Measurements from ENCODE around the gene SH3RF3.
A peak's percentile ranks its signal among the peaks of the same experiment; 100 is the strongest.

The SH3RF3 gene

GRCh38 chr2:109342256-109342850 is 213.3 kb downstream of the SH3RF3 start:
- DNase-seq = no peak

DNA sequence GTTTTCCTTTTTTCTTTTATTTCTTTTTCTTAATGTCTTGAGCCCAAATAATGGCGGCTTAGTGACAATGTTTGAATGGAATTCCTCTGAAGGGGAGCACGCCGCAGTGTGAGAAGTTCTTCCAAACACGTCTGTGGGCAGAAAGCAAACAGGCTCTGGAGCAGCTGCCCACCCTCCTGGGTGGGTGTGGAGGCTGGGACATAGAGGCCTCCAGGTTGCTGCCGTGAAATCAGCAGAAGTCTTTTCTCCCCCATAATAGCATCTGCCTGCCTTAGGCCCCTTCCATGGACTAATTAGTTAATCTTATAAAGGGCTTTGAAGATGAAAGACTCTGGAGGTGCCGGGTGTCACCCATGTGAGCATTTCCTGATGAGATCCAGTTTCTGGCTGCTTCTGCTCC is 213.9 kb downstream of the SH3RF3 start:
- no peak for DNase-seq

DNA sequence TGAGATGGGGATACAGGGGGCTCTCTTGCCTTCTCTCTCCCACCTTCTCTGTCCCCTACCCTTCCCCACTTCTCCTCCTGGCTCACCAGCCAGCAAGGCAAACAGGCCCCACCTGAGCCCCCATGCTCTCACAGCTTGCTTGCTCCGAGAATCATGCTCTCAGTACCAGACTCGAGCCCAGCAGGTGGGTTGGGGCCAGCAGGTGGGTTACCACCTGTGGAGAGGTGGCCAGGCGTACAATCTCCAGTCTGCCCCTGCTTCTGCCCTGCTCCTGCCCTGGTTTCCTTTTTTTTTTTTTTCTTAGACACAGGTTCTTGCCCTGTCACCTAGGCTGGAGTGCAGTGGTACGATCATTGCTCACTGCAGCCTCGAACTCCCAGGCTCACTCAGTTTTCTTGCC is 214.5 kb downstream of the SH3RF3 start:
- no peak for DNase-seq

GRCh38 chr2:109344270-109344805 is 215.3 kb downstream of the SH3RF3 start:
- no peak for DNase-seq

DNA sequence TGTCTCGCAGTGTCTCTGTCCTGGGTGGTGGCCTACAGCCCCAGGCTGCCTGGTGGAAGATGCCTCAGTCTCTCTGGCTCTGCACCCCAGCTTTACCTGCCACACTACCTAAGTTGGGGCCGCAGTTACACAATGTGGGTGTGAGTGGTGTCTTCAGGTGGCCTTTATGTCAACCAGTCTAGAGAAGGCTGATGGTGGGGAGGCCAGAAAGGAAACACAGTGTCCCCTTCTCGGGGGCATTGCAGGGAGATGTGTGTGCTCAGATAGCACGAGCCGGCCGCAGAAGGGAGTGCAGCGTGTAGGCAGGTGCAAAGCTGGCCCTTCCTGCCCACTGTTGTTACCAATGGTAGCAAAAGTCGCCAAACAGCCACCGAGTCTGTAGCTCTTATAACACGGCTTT is 216.1 kb downstream of the SH3RF3 start:
- DNase-seq = no peak

DNA sequence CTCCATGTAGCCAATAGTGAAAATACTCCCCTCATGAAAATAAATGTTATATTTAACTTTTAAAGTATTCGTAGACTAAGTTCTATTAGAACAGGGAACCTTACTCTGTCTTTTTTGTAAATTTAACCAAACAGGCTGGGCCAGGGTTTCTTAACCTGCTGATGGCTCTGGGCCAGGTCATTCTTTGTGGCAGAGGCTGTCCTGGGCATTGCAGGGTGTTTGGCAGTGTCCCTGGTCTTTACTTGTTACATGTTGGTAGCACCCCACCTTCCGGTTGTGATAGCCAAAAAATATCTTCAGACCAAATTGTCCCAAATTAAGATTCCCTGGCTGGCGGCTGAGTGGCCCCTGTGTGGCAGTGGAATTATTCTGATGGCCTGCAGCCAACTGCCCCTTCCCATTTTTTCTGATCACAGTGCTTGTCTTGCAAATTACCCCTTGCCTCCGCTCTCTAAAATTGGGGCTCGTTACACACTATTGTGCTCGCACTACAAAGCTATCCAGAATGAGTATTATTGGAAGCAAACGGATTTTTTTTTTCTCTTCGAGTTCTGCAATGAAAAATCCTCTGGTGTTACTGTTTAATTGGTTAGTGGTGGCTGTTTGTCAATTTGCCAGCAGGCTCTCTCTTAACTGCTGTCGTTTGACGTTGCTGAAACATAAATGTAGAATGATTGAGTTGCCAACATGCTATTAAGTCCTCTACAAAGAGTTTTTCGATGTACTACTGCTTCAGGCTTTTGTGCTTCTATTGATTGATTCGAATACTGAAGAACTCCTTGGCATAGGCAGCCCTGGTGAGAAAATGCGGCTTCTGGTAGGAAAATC is 216.9 kb downstream of the SH3RF3 start:
- DNase-seq = no peak

GRCh38 chr2:109346601-109347228 is 217.7 kb downstream of the SH3RF3 start:
- DNase-seq = no peak

DNA sequence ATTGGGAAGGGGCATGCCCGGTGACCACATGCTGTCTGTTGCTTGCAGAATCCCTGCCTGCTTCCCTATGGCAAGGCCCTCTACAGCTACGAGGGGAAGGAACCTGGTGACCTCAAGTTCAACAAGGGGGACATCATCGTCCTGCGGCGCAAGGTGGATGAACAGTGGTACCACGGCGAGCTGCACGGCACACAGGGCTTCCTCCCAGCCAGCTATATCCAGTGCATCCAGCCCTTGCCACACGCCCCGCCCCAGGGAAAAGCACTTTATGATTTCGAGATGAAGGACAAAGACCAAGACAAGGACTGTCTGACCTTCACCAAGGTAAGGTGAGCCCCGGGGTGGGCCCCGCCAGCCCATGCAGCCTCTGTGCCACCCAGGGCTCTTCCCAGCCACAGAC is 218.6 kb downstream of the SH3RF3 start:
- no peak for DNase-seq

DNA sequence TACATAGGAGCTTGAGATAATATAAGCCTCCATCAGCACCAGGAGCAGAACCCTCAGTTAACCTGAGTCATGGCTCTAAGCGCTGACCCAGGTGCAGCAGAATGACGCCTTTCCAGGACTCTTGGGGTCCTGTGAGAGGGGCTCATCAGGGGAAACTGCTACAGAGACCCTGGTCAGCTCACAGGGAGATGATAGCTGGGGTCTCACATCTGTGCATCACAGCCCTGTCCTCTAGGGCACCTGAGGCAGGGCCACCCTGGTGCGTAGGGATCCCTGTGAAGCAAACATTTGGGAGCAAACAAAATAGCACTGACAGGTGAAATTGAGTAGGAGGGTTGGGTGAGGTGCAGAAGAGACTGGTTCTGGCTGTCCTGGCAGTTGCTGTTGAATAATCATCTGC is 219.2 kb downstream of the SH3RF3 start:
- no peak for DNase-seq

DNA sequence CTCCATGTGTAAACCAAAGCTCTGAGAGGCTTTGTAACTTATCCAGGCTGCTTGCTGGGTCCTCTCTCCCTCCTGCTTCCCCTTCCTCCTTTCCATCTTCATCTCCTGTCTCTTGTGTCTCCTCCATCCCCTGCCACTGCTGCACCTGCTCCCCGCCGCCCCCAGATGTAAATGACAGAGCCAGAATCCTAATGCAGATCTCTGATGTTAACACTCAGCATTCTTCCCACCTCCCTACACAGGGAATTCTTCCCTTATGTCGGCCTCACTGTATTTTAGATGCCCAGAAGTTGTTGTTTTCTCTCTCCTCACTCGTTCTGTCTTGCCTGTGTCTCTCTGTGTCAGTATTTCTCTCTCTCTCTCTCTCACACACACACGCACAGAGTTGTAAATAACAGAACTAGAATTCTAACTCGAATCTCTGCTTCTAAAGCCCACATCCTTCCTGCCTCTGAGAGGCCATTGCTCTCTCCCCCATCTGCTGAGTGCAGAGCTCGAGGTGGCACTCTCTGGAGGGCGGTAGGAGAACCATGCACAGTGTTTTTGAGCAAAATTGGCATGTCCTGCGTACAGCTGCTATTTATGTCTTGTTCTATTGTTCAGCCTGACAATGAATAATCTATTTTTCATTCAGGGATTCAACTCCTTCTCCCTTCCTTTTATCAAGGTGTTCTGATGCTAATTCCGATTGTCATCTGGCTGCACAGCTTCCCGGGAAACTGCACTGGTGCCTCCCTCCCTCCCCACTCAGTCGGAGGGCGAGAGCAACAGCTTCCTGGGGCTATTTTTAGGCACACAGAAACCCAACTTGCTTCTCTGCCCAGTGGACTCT is 219.9 kb downstream of the SH3RF3 start:
- no peak for DNase-seq

DNA sequence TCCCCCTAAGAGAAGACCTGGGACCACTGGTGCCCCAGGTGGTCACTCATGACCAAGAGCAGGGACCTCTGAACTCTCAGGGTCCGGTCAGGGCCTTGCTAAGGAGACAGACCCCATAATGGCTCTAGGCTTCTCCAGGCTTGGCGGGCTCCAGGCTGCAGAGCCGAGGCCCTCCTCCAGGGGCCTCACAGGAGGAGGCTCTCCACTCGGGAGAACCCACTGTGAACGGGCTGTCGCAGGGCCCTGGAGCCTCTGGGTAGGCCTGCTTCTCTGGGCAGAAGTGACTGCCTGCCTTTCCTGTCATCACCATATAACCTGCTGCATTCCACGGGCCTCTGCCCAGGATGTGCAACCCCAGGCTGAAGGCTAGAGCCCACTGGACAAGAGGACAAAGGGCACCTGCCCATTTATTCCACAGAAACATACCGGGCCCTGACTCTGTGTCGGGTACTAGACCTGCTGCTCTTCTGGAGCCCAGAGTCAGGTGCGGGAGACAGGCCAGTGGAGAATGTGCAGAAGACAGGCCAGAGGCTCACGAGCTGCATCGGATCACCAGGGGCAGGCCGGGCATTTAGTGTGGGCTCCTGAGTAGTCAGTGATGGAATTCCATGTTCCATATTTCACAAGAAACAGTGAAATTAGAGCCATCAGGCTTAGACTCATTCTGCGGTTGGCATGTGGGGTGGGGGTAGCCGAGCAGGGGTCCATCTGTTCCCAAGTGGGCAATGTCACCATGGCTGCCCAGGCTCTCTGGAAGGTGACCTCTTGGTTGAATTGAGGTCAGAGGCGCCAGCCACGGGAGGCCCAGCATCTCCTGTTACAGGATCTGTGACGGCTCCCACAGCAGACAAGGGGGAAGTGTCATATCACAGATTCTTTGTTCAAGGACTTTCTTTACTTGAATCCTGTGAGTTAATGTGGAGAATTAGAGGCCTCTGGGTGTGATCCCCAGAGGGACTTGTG is 220.8 kb downstream of the SH3RF3 start:
- no peak for DNase-seq

DNA sequence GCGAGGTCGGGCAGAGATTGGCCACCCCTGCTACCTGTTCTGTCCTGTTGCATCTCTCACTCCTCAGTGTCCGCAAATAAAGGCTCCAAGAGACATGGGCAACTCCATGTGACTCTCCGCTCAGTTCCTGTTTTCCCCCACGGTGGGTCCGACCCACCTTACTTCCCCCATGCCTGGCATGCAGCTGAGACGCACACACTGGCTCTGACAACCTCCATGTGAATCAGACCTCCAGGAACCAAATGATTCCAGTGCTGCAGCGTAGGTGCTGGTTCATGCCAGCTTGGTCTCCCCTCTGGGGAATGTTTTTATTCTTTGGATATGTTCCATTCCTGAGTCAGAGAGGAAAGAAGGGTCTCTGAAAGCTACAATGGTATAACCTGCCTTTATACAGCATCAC is 221.5 kb downstream of the SH3RF3 start:
- no peak for DNase-seq

DNA sequence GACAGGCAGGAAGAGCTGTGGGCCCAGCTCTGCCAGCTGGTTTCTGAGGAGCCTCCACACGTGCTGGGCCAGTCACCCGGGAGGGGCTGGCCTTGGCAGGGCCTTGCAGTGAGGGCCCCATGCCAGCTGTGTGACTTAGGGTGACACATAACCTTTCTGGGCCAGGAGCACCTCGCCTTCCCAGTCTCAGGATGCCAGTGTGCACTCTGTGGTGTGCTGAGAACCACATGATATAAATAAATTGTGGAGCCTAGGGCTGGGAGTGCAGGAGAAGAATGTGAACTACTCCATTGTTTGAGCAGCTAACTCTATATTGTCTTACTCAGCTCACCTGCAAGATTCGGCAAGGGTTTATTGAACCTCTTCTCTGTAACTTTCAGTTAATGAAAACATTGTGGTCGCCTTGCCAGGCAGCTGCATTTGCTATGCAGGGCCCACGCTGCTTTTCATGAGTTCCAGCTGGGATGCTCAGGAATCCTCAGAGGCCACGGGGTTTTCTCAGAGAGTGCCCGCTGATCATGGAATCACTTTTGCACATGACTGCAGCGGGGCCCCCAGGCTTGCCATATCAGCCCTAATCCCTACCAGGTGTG is 222.3 kb downstream of the SH3RF3 start:
- peak; percentile 36 for DNase-seq

DNA sequence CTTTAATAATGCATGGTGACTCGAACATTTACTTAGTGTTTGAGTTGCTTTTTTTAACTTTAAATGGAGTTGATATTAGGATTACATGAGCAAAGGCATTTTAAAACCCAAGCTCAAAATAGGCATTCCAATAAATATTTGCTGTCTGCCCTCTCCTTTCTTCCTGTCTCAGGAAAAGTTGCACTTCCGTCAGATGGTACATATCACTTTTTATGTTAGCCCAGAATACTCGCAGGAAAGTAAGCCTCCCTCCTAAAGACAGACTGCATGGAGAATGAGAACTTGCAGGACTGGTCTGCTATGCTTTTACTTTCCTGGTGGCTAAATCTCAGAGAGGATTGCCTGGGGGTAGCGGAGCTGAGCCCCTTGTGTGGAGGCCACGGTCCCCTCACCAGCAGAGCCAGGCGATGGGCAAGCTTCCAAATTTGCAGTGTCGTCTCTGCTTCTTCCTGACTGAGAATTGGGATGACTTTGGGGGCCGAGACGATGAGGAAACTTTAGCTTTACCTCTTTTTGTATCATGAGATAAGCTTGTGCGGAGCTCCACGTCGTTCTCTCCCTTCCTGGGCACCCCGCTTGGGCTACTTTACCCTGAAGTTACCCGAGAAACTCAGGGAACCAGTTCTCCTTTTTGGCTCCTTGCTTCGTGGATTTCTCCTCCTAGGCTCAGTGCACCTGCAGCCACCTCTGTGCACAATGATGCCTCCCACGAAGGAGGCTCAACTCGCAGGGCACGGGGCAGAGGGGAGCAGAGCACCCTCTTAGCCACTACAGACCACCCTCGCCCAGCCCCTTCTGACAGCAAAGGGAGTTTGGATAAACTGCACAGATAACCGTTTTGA is 223.3 kb downstream of the SH3RF3 start:
- DNase-seq = no peak

GRCh38 chr2:109352898-109353689 is 224.1 kb downstream of the SH3RF3 start:
- DNase-seq = no peak

GRCh38 chr2:109353806-109354745 is 225.1 kb downstream of the SH3RF3 start:
- DNase-seq = no peak

DNA sequence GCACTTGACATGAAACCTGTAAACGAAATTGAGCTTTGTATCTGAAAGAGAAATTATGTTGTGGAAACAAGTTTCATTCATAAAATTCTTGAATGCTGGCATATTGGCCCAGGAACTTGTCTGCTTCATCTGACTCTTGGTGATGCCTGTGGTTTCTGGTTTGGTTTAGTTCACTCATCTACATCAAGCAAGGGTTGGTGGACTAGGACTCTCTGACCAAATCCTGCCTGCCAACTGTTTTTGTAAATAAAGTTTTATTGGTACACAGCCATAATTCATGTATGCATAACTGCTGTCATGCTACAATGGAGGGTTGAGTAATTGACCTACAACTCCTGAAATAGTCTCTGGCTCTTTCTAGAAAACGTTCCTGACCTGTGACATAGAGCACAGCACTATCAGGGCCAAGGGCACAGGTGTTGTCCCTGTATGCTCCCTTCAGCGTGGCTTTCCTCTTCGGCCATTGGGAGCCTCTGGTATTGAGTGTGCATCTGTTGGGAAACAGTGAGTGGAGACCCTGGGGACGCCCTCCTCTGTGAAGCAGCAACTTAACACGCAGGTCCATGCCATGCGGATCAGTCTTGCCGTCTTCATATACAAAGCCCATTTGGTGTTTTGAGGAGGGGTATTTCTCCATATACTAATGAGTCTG is 226.3 kb downstream of the SH3RF3 start:
- no peak for DNase-seq

Measured in amniotic stem cell (primary cell).